T-cell (primary cell): ENCODE measurements around the gene CLRN3. TPM values are rescaled to one million over a fixed set of nuclear protein-coding genes. Genes with fewer than 3 reads are reported as not detected.

Experiments used
- ATAC-seq, 4 experiments: fragments of 200-7000 bp in 3 of 4; fragments of 150-1000 bp in 1 of 4; cut with Tn5 transposase; replicated peaks in 1 of 4; 1 replicate in 3 of 4; 2 replicates in 1 of 4; pipeline ENCODE4 v1.10.0; 2021; ENCODE audit warnings: moderate library complexity in 3 of 4, mild to moderate bottlenecking in 2 of 4, moderate number of reproducible peaks in 1 of 4
- CTCF ChIA-PET, 2 donors: fragments of 300-600 bp; sonication (Branson Sonifier 250); formaldehyde crosslinking; loops; one replicate each; lab custom pipeline; 2022; ENCODE audit warnings: antibody characterized with exemption in 2 of 2; lab: Charles Lee
- POLR2A ChIA-PET, 2 donors: fragments of 300-600 bp; sonication (Branson Sonifier 250); formaldehyde crosslinking; loops; one replicate each; lab custom pipeline; 2022; ENCODE audit warnings: antibody characterized with exemption in 2 of 2; lab: Charles Lee
- DNase-seq, 35 experiments: peaks; one replicate each; pipeline versions ENCODE4 v3.0.0 to v3.0.0-alpha.2; 2013 to 2023
- H3K27ac ChIP-seq: one replicate; pipeline ENCODE4 v1.5.1; 2013; ENCODE audit warnings: low read length
- H3K27me3 ChIP-seq, 2 experiments: replicated peaks in 1 of 2; 1 replicate in 1 of 2; 2 replicates in 1 of 2; pipeline versions ENCODE4 v1.6.1 to v1.7.0; 2013; ENCODE audit warnings: low read length in 1 of 2, mixed read lengths in 1 of 2; ENCODE audit not compliant: control insufficient read depth in 2 of 2, insufficient read depth in 2 of 2; ENCODE audit errors: extremely low read depth in 1 of 2
- H3K36me3 ChIP-seq, 2 donors: 1 replicate in 1 of 2; 2 replicates in 1 of 2; pipeline versions ENCODE4 v1.6.1 to v1.7.0; 2013; ENCODE audit warnings: low read length in 1 of 2; ENCODE audit not compliant: control insufficient read depth in 2 of 2, insufficient read depth in 1 of 2; ENCODE audit errors: extremely low read depth in 1 of 2
- H3K4me1 ChIP-seq, 2 experiments: 1 replicate in 1 of 2; 2 replicates in 1 of 2; pipeline versions ENCODE4 v1.6.1 to v1.7.0; 2013; ENCODE audit warnings: low read length in 2 of 2, mixed read lengths in 1 of 2; ENCODE audit not compliant: insufficient read depth in 2 of 2, control insufficient read depth in 1 of 2; ENCODE audit errors: extremely low read depth in 1 of 2
- H3K4me3 ChIP-seq, 2 donors: 1 replicate in 1 of 2; 2 replicates in 1 of 2; pipeline versions ENCODE4 v1.5.1 to v1.7.0; 2013; ENCODE audit warnings: mild to moderate bottlenecking in 2 of 2, low read length in 1 of 2, moderate library complexity in 1 of 2; ENCODE audit not compliant: control insufficient read depth in 1 of 2; ENCODE audit errors: extremely low read depth in 1 of 2
- H3K9me3 ChIP-seq: 2 replicates; pipeline ENCODE4 v1.7.0; 2013
- H3K27ac Mint-ChIP-seq, 2 donors: one replicate each; pipeline ENCODE4 v1.8.0; 2020 to 2021; ENCODE audit warnings: mild to moderate bottlenecking in 2 of 2, mixed read lengths in 2 of 2
- H3K27me3 Mint-ChIP-seq, 2 donors: one replicate each; pipeline ENCODE4 v1.8.0; 2021 to 2022; ENCODE audit warnings: mixed read lengths in 2 of 2
- H3K36me3 Mint-ChIP-seq: one replicate; pipeline ENCODE4 v1.8.0; 2021; ENCODE audit warnings: mixed read lengths
- H3K4me1 Mint-ChIP-seq, 3 donors: one replicate each; pipeline ENCODE4 v1.8.0; 2020 to 2022; ENCODE audit warnings: mixed read lengths in 3 of 3, mild to moderate bottlenecking in 1 of 3
- H3K4me3 Mint-ChIP-seq, 3 donors: one replicate each; pipeline ENCODE4 v1.8.0; 2020 to 2022; ENCODE audit warnings: mild to moderate bottlenecking in 3 of 3, mixed read lengths in 3 of 3, moderate library complexity in 3 of 3
- H3K9me3 Mint-ChIP-seq, 3 donors: one replicate each; pipeline ENCODE4 v1.8.0; 2020 to 2022; ENCODE audit warnings: mixed read lengths in 3 of 3
- WGBS: methylation state at CpG from one replicate; pipeline ENCODE4 v1.1.5; 2013; ENCODE audit warnings: missing lambda C conversion rate; ENCODE audit not compliant: insufficient coverage; 5-methylcytosine and 5-hydroxymethylcytosine counted together
- total RNA-seq, 35 experiments: library from RNA in 6 of 35; stranded (reverse) in 6 of 35; fragments of 120-200 nt in 1 of 35; gene quantifications; one replicate each; pipeline versions ENCODE4 v1.2.1 to v1.2.4 and lab custom pipeline; 2013 to 2026

The CLRN3 gene
- total RNA-seq, 5 donors from 2014 or later (not counting 1 experiment from before 2014, with no cell fraction given), result not detected

DNA sequence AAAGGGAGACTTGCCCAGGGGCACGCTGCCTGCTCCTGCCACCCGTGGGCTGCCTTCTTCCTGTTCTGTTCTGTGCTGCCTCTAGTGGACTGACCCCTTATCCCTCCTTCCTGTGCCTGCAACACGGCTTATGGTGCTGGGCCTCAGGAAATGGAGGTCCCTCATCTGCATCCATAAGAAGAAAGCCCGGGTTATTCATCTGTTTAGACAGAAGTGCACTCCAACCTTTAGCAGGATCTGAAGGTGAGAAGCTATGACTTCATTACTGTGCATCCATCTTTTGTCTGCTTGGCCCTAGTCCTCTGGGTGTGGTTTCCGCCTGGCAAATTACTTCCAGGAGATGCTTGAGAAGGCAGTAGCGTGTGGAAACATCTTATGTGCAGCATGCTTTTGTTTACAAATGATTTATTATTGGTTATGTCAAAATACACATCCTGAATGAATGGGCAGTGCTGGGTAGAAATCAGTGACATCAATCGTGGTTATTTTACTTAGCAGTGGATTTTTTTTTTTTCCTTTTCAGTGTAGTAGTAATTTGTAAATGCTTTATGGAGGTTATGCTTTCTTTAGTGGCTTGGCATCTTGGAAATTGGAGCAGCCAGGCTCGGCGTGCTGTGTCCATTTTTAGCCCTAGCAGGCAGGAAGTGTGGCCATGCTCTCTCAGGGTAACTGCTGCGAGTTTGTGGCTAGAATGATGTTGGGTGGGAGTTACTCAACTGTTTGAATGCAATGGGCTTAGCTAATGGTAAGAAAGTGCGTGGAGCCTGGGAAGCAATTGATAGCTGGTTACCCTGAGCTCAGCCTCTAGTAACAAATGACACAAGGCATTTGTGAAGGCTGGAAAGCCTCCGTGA is 26.9 kb upstream of the CLRN3 start:
- no peak overlapping the region for H3K4me3 ChIP-seq
- H3K4me3 Mint-ChIP-seq, result no peak overlapping the region
- no peaks in the 10 kb centered on the region for H3K36me3 Mint-ChIP-seq
- H3K36me3 ChIP-seq, result no peaks in the 10 kb centered on the region
- CTCF ChIA-PET, result interaction anchor here in 1 of 2 donors (0.6 kb wide), 1 partner anchor 155 kb away, joined by 3 read pairs; no protein-coding TSS in a partner anchor
- no peaks in the 10 kb centered on the region for H3K9me3 ChIP-seq
- WGBS, result 36% methylated on average over 10 of the region's 12 CpGs
- H3K27ac Mint-ChIP-seq, result peak overlapping the region in 1 of 2 donors; percentile 16
- H3K9me3 Mint-ChIP-seq, result no peaks in the 10 kb centered on the region
- no peak overlapping the region for H3K27ac ChIP-seq
- peaks cover 5 to 7% (median 6%) of the 10 kb centered on the region in 3 donors for H3K4me1 Mint-ChIP-seq
- POLR2A ChIA-PET, result no interaction called here
- H3K27me3 ChIP-seq, result peaks cover 0 to 2% of the 10 kb centered on the region in 2 experiments
- no peaks in the 10 kb centered on the region for H3K4me1 ChIP-seq
- ATAC-seq (no peak), DNase-seq (no peak)
- no peaks in the 10 kb centered on the region for H3K27me3 Mint-ChIP-seq

DNA sequence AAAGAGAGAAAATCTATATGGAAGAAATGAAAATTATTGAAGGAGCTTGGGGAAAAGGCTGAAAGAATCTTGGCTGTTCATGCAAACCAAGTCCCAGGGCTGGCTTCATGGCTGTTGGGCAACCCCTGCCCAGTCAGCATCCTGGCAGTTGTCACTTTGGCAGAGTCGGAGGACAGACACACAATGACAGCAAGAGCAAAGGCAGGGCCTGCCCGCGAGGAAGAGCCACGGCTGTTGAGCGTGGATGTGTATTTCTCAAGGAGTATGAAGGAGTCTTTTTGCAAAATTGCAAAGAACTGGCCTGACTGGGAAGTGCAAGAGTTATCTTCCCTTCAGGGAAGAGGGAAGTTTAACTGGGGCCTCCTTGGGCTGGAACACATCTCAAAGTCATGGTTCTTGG is 25.8 kb upstream of the CLRN3 start:
- no peaks in the 10 kb centered on the region for H3K36me3 Mint-ChIP-seq
- POLR2A ChIA-PET, result no interaction called here
- no peak for ATAC-seq
- H3K4me3 Mint-ChIP-seq, result no peak overlapping the region
- no peaks in the 10 kb centered on the region for H3K4me1 ChIP-seq
- peaks cover 5 to 7% (median 6%) of the 10 kb centered on the region in 3 donors for H3K4me1 Mint-ChIP-seq
- DNase-seq, result no peak
- no peaks in the 10 kb centered on the region for H3K9me3 Mint-ChIP-seq
- H3K27me3 ChIP-seq, result peaks cover 0 to 3% of the 10 kb centered on the region in 2 experiments
- WGBS, result 100% methylated on average over 1 of the region's 5 CpGs
- no peak overlapping the region for H3K4me3 ChIP-seq
- no peaks in the 10 kb centered on the region for H3K9me3 ChIP-seq
- CTCF ChIA-PET, result no interaction called here
- H3K27ac ChIP-seq, result no peak overlapping the region
- H3K27ac Mint-ChIP-seq, result no peak overlapping the region
- H3K36me3 ChIP-seq, result no peaks in the 10 kb centered on the region
- H3K27me3 Mint-ChIP-seq, result no peaks in the 10 kb centered on the region

DNA sequence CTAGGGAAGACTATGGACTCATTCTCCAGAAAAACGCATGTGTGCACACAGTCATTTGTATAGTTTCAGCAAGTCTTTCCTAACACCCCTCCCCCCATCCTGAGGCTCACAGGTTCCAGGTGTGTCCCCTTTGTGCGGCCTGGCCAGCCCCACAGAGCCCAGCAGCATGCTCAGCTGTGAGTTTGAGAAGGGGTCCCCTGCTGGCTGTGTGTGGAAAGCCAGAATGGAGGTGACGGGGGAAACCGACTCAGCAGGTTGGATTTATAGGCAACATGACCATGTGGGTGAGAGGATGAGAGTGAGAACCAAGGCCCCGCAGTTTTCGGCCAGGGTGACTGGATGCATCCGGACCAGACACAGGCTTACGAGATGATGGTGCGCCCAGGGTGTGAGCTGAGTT is 24.1 kb upstream of the CLRN3 start:
- POLR2A ChIA-PET, result no interaction called here
- CTCF ChIA-PET, result interaction anchor here in 1 of 2 donors (0.7 kb wide), 1 partner anchor 212 kb away, joined by 3 read pairs; no protein-coding TSS in a partner anchor
- H3K27me3 Mint-ChIP-seq, result peaks cover 0 to 1% of the 10 kb centered on the region in 2 donors

DNA sequence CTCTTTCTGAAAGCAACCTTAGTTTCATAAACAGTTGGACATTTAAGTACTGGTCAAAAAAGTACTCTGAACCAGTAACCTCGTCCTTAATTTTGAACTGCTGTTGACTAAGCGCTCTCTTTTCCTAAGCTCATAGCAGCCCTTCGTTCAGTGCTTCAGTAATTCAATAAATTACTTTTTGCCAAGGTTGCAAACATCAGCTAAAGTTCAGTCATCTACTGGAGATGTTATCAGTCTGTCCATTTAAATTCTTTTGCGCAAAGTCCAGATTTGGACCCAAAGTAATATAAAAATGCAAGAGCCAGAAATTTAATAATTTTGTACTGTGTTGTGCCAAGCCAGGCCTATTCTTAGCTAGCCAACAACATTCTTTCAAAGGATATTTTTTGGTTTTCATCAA is 22.6 kb upstream of the CLRN3 start:
- Mint-ChIP-seq H3K4me1 (peaks cover 5 to 7% (median 6%) of the 10 kb centered on the region in 3 donors), H3K9me3 (no peaks in the 10 kb centered on the region), H3K4me3 (no peak overlapping the region), H3K27me3 (peaks cover 0 to 1% of the 10 kb centered on the region in 2 donors), H3K27ac (no peak overlapping the region), H3K36me3 (no peaks in the 10 kb centered on the region)
- DNase-seq (no peak), ATAC-seq (no peak)
- no peaks in the 10 kb centered on the region for H3K9me3 ChIP-seq
- no peaks in the 10 kb centered on the region for H3K4me1 ChIP-seq
- POLR2A ChIA-PET, result no interaction called here
- WGBS, result 83% methylated on average over 3 of the region's 4 CpGs
- H3K36me3 ChIP-seq, result no peaks in the 10 kb centered on the region
- H3K27me3 ChIP-seq, result peaks cover 0 to 2% of the 10 kb centered on the region in 2 experiments
- CTCF ChIA-PET, result no interaction called here
- no peak overlapping the region for H3K27ac ChIP-seq
- H3K4me3 ChIP-seq, result no peak overlapping the region

More for the DNA sequence above, 24.1 kb upstream of the CLRN3 start:
- H3K27me3 ChIP-seq, result peaks cover 0 to 2% of the 10 kb centered on the region in 2 experiments
- no peaks in the 10 kb centered on the region for H3K9me3 Mint-ChIP-seq
- ATAC-seq, result no peak
- H3K4me3 Mint-ChIP-seq, result no peak overlapping the region
- peaks cover 5 to 7% (median 6%) of the 10 kb centered on the region in 3 donors for H3K4me1 Mint-ChIP-seq
- 93% methylated on average over 7 of the region's 9 CpGs for WGBS
- DNase-seq, result no peak
- no peaks in the 10 kb centered on the region for H3K36me3 ChIP-seq
- H3K27ac ChIP-seq, result no peak overlapping the region
- H3K36me3 Mint-ChIP-seq, result no peaks in the 10 kb centered on the region
- no peaks in the 10 kb centered on the region for H3K9me3 ChIP-seq
- no peaks in the 10 kb centered on the region for H3K4me1 ChIP-seq
- H3K27ac Mint-ChIP-seq, result no peak overlapping the region
- H3K4me3 ChIP-seq, result no peak overlapping the region

DNA sequence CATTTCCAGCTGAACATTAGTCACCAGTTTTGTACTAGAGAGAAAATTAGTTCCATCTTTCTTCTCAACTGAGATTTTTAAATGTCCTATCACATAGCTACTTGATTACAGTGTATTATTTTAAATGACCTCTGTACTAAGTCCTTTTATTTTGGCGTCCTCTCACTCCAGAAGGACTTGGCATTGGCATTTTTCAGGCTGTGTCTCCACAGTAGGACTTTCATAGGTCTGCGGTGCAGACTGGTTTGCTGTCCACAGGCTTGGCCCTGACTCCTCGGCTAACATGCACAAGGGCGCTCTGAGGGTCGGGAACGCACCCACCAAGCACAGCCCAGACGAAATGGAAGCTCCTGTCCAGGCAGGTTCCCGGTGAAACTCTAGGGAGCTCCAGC is 20.6 kb upstream of the CLRN3 start:
- H3K36me3 Mint-ChIP-seq, result no peaks in the 10 kb centered on the region
- peaks cover 0 to 12% of the 10 kb centered on the region in 2 experiments for H3K27me3 ChIP-seq
- H3K4me1 ChIP-seq, result no peaks in the 10 kb centered on the region
- no peaks in the 10 kb centered on the region for H3K36me3 ChIP-seq
- H3K4me3 Mint-ChIP-seq, result no peak overlapping the region
- no peak overlapping the region for H3K27ac ChIP-seq
- ChIA-PET CTCF (no interaction called here), POLR2A (no interaction called here)
- H3K9me3 ChIP-seq, result no peaks in the 10 kb centered on the region
- DNase-seq, result no peak
- no peak for ATAC-seq
- H3K4me3 ChIP-seq, result no peak overlapping the region
- no peaks in the 10 kb centered on the region for H3K9me3 Mint-ChIP-seq
- H3K27me3 Mint-ChIP-seq, result peaks cover 0 to 8% of the 10 kb centered on the region in 2 donors
- no peak overlapping the region for H3K27ac Mint-ChIP-seq
- 87% methylated on average over 8 of the region's 8 CpGs for WGBS
- H3K4me1 Mint-ChIP-seq, result no peaks in the 10 kb centered on the region

DNA sequence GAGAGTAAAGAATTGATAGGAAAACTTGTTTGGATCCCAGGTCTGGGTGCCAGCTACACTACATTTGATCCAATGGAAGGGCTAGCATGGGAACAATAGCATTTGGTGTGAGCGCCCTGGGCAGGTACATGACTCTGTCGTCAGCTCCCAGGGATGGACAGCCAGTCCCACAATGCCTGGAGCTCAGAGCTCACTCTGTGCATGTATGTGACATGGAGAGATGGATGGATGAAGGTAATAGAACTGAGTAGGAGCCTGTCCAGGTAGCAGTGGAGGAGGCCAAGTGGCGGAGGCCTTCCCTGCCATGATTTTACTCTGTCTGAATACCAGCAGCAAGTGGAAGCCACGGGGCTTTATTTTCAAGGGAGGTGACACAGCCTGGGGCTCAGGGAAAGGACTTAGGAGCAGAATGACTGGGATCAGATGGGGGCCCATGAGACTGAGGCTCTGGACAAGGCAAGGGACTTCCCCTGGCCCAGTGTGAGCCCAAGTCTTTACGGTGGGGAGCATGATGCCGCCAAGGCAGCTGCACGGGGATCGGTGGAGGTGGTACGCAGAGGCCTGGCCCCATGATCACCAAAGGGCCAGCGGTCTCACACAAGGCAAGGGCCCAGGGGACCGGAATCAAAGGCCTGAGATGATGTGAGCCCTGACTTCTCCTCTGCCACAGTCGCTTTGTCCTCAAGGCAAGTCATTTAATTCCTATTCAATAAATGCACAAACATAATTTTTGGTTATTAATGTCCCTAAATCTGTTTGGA is 20.0 kb upstream of the CLRN3 start:
- Histone ChIP-seq H3K36me3 (no peaks in the 10 kb centered on the region), H3K4me1 (peaks cover 0 to 1% of the 10 kb centered on the region in 2 experiments), H3K4me3 (no peak overlapping the region), H3K27ac (no peak overlapping the region), H3K27me3 (peaks cover 0 to 18% of the 10 kb centered on the region in 2 experiments), H3K9me3 (no peaks in the 10 kb centered on the region)
- ChIA-PET POLR2A (no interaction called here), CTCF (interaction anchor here in 1 of 2 donors (0.6 kb wide), 1 partner anchor 1420 kb away, joined by 3 read pairs; no protein-coding TSS in a partner anchor)
- DNase-seq, result no peak
- H3K27me3 Mint-ChIP-seq, result peaks cover 0 to 12% of the 10 kb centered on the region in 2 donors
- H3K4me1 Mint-ChIP-seq, result no peaks in the 10 kb centered on the region
- H3K4me3 Mint-ChIP-seq, result no peak overlapping the region
- no peak overlapping the region for H3K27ac Mint-ChIP-seq
- no peaks in the 10 kb centered on the region for H3K36me3 Mint-ChIP-seq
- no peaks in the 10 kb centered on the region for H3K9me3 Mint-ChIP-seq
- 87% methylated on average over 10 of the region's 12 CpGs for WGBS
- no peak for ATAC-seq
